Measurements from ENCODE around the gene TACC2.

- TF ChIP-seq EZH2 (IDR thresholded peaks at IDR 0.05; ENCODE audit: low read depth, unreplicated experiment) (no peak), CTCF (conservative IDR thresholded peaks at IDR 0.05; ENCODE audit: low read depth in 2 of 2) (no peak), POLR2AphosphoS5 (IDR thresholded peaks at IDR 0.05; ENCODE audit: low read depth) (no peak)
- TF ChIP-seq, protein P1, sequence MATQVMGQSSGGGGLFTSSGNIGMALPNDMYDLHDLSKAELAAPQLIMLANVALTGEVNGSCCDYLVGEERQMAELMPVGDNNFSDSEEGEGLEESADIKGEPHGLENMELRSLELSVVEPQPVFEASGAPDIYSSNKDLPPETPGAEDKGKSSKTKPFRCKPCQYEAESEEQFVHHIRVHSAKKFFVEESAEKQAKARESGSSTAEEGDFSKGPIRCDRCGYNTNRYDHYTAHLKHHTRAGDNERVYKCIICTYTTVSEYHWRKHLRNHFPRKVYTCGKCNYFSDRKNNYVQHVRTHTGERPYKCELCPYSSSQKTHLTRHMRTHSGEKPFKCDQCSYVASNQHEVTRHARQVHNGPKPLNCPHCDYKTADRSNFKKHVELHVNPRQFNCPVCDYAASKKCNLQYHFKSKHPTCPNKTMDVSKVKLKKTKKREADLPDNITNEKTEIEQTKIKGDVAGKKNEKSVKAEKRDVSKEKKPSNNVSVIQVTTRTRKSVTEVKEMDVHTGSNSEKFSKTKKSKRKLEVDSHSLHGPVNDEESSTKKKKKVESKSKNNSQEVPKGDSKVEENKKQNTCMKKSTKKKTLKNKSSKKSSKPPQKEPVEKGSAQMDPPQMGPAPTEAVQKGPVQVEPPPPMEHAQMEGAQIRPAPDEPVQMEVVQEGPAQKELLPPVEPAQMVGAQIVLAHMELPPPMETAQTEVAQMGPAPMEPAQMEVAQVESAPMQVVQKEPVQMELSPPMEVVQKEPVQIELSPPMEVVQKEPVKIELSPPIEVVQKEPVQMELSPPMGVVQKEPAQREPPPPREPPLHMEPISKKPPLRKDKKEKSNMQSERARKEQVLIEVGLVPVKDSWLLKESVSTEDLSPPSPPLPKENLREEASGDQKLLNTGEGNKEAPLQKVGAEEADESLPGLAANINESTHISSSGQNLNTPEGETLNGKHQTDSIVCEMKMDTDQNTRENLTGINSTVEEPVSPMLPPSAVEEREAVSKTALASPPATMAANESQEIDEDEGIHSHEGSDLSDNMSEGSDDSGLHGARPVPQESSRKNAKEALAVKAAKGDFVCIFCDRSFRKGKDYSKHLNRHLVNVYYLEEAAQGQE (IDR thresholded peaks at IDR 0.05; ENCODE audit: unreplicated experiment), result no peak
Measured at GRCh38 chr10:122073508-122073907, 84.5 kb downstream of the TACC2 start.
